A549 (cell line): ENCODE results near the gene PPP2R5B. TPM values are rescaled to one million over a fixed set of nuclear protein-coding genes. Genes with fewer than 3 reads are reported as not detected.

Experiments
- ATAC-seq, 2 experiments: fragments of 200-7000 bp in 1 of 2; fragments of >200 bp in 1 of 2; cut with Nextera tagmentation in 1 of 2; cut with Tn5 transposase in 1 of 2; 3 replicates each; pipeline versions ENCODE4 v1.8.0 to v1.9.1; 2018 to 2020; ENCODE audit warnings: mild to moderate bottlenecking in 1 of 2, moderate library complexity in 1 of 2
- CTCF ChIA-PET: fragments of 300-600 bp; sonication (Branson Sonifier 250); formaldehyde crosslinking; extraction: SDS; loops from one replicate; lab custom pipeline; 2021; ENCODE audit warnings: antibody characterized with exemption, inconsistent platforms; lab: Yijun Ruan, JAX
- POLR2A ChIA-PET: fragments of 350-600 bp; formaldehyde crosslinking; extraction: SDS; loops from one replicate; lab custom pipeline; 2021; ENCODE audit warnings: antibody characterized with exemption, inconsistent platforms; lab: Yijun Ruan, JAX
- DNase-seq, 2 experiments: peaks; one replicate each; pipeline versions ENCODE4 v3.0.0 to v3.0.0-alpha.2; 2011 to 2016; ENCODE audit warnings: low read depth in 1 of 2, low spot score in 1 of 2
- FAIRE-seq: peaks from 2 replicates; lab custom pipeline; 2011; peaks lifted over from hg19 to GRCh38; lab: Jason Lieb, UNC
- H3K27ac ChIP-seq, 2 experiments: fragments of >200 bp; sonication (Bioruptor Twin); formaldehyde crosslinking; 3 replicates each; pipeline ENCODE4 v1.5.1; 2016 to 2017
- H3K4me1 ChIP-seq: fragments of >200 bp; sonication (Bioruptor Twin); formaldehyde crosslinking; 3 replicates; pipeline ENCODE4 v1.6.1; 2016
- H3K4me2 ChIP-seq: fragments of >200 bp; sonication (Bioruptor Twin); formaldehyde crosslinking; 3 replicates; pipeline ENCODE4 v1.6.1; 2016
- H3K4me3 ChIP-seq: fragments of >200 bp; sonication (Bioruptor Twin); formaldehyde crosslinking; 3 replicates; pipeline ENCODE4 v1.5.1; 2016
- H3K9me3 ChIP-seq: fragments of >200 bp; sonication (Bioruptor Twin); formaldehyde crosslinking; 3 replicates; pipeline ENCODE4 v1.6.1; 2016
- CEBPB ChIP-seq, 2 experiments: fragments of >200 bp in 1 of 2; sonication (Bioruptor Twin) in 1 of 2; formaldehyde crosslinking in 1 of 2; IDR thresholded peaks; 2 replicates each; pipeline ENCODE4 v1.6.1; 2012 to 2016
- CHD2 ChIP-seq: fragments of 150-350 bp; IDR thresholded peaks from 2 replicates; pipeline ENCODE4 v1.6.1; 2014; ENCODE audit warnings: low read length; ENCODE audit not compliant: partially characterized antibody
- CHD4 ChIP-seq: fragments of 200-600 bp; sonication (generic); IDR thresholded peaks from 2 replicates; pipeline ENCODE4 v1.6.1; 2016; ENCODE audit warnings: antibody characterized with exemption, mild to moderate bottlenecking, borderline replicate concordance
- EHF ChIP-seq: fragments of 250-450 bp; sonication (Bioruptor Pico); IDR thresholded peaks from 2 replicates; pipeline ENCODE4 v1.5.0; 2020; ENCODE audit warnings: mild to moderate bottlenecking
- EP300 ChIP-seq, 2 experiments: fragments of >200 bp; sonication (Bioruptor Twin); formaldehyde crosslinking; IDR thresholded peaks; 2 replicates in 1 of 2; 3 replicates in 1 of 2; pipeline ENCODE4 v1.6.1; 2016 to 2017
- FOSB ChIP-seq: fragments of 250-450 bp; sonication (Bioruptor Pico); IDR thresholded peaks from 2 replicates; pipeline ENCODE4 v1.5.0; 2020; ENCODE audit warnings: mild to moderate bottlenecking, moderate library complexity
- FOSL2 ChIP-seq, 2 experiments: fragments of 450-650 bp in 1 of 2; fragments of >200 bp in 1 of 2; sonication (Bioruptor Twin) in 1 of 2; formaldehyde crosslinking; IDR thresholded peaks; 2 replicates each; pipeline versions ENCODE4 v1.5.0 to v1.6.1; 2016 to 2020; ENCODE audit warnings: mild to moderate bottlenecking in 1 of 2, moderate library complexity in 1 of 2
- HDAC2 ChIP-seq: fragments of 200-600 bp; sonication (generic); IDR thresholded peaks from 2 replicates; pipeline ENCODE4 v1.6.1; 2016
- HEYL ChIP-seq: fragments of 250-450 bp; sonication (Bioruptor Pico); IDR thresholded peaks from 2 replicates; pipeline ENCODE4 v1.8.0; 2021; ENCODE audit warnings: mild to moderate bottlenecking, moderate library complexity
- HMGXB4 ChIP-seq: fragments of 250-450 bp; sonication (Bioruptor Pico); IDR thresholded peaks from 2 replicates; pipeline ENCODE4 v1.5.0; 2021; ENCODE audit warnings: mild to moderate bottlenecking, moderate library complexity, borderline replicate concordance
- HOXB5 ChIP-seq: fragments of 250-450 bp; sonication (Bioruptor Pico); IDR thresholded peaks from 2 replicates; pipeline ENCODE4 v1.5.0; 2020; ENCODE audit warnings: mild to moderate bottlenecking, moderate library complexity
- JUNB ChIP-seq: fragments of >200 bp; sonication (Bioruptor Twin); formaldehyde crosslinking; IDR thresholded peaks from 2 replicates; pipeline ENCODE4 v1.6.1; 2016
- KDM5A ChIP-seq: fragments of 200-600 bp; sonication (generic); IDR thresholded peaks from 2 replicates; pipeline ENCODE4 v1.6.1; 2016; ENCODE audit warnings: antibody characterized with exemption, mild to moderate bottlenecking
- MAZ ChIP-seq: fragments of 150-350 bp; IDR thresholded peaks from 2 replicates; pipeline ENCODE4 v1.6.1; 2014; ENCODE audit warnings: antibody characterized with exemption, low read depth, low read length, borderline replicate concordance
- POLR2AphosphoS2 ChIP-seq: conservative IDR thresholded peaks from 2 replicates; pipeline ENCODE4 v1.6.1; 2012; ENCODE audit warnings: low read length, improper control_type of control experiment, inconsistent platforms
- RCOR1 ChIP-seq: fragments of 150-350 bp; IDR thresholded peaks from 2 replicates; pipeline ENCODE4 v1.6.1; 2014; ENCODE audit warnings: antibody characterized with exemption, low read length, low read depth
- REST ChIP-seq: fragments of 200-600 bp; sonication (generic); IDR thresholded peaks from 2 replicates; pipeline ENCODE4 v1.6.1; 2016; ENCODE audit warnings: antibody characterized with exemption, mild to moderate bottlenecking, moderate library complexity
- RNF2 ChIP-seq: fragments of 200-600 bp; sonication (generic); IDR thresholded peaks from 2 replicates; pipeline ENCODE4 v1.6.1; 2016; ENCODE audit warnings: low read depth, mild to moderate bottlenecking, antibody characterized with exemption, moderate library complexity, borderline replicate concordance
- TP53 ChIP-seq: fragments of 250-450 bp; sonication (Bioruptor Pico); IDR thresholded peaks from 2 replicates; pipeline ENCODE4 v1.5.0; 2021; ENCODE audit warnings: mild to moderate bottlenecking, moderate library complexity
- USF2 ChIP-seq: fragments of 450-650 bp; IDR thresholded peaks from 2 replicates; pipeline ENCODE4 v1.6.1; 2014; ENCODE audit warnings: antibody characterized with exemption
- ZC3H11A ChIP-seq: fragments of 450-650 bp; IDR thresholded peaks from 2 replicates; pipeline ENCODE4 v1.6.1; 2014; ENCODE audit warnings: antibody characterized with exemption, mild to moderate bottlenecking
- ZFP36 ChIP-seq: fragments of 450-650 bp; IDR thresholded peaks from 2 replicates; pipeline ENCODE4 v1.6.1; 2014; ENCODE audit warnings: borderline replicate concordance; ENCODE audit not compliant: partially characterized antibody
- ZSCAN20 ChIP-seq: fragments of 250-450 bp; sonication (Bioruptor Pico); IDR thresholded peaks from 2 replicates; pipeline ENCODE4 v1.8.0; 2022; ENCODE audit warnings: mild to moderate bottlenecking, moderate library complexity
- WGBS: methylation state at CpG from one replicate; pipeline ENCODE4 v1.1.6; 2017; ENCODE audit errors: missing lambda C conversion rate; 5-methylcytosine and 5-hydroxymethylcytosine counted together
- polyA plus RNA-seq, 4 experiments: library from polyadenylated mRNA; depleted of rRNA in 3 of 4; stranded (reverse); fragments of >200 nt; fragmentation: RNase III in 1 of 4; extraction: RNeasy Plus Mini Kit Qiagen cat#74134 plus additional on column Dnase treatment in 1 of 4; gene quantifications; 2 replicates in 3 of 4; 3 replicates in 1 of 4; pipeline ENCODE4 v1.2.3, GENCODE V29; 2011 to 2017
- TF ChIP-seq, protein P1 (sequence below): fragments of 250-450 bp; sonication (Bioruptor Pico); IDR thresholded peaks from 2 replicates; pipeline ENCODE4 v1.5.0; 2020; ENCODE audit warnings: low read depth, mild to moderate bottlenecking, moderate library complexity
- TF ChIP-seq, protein P2 (sequence below): fragments of >200 bp; sonication (Bioruptor Twin); formaldehyde crosslinking; IDR thresholded peaks from 2 replicates; pipeline ENCODE4 v1.6.1; 2016
- TF ChIP-seq, protein P3 (sequence below): fragments of >200 bp; sonication (Bioruptor Twin); formaldehyde crosslinking; IDR thresholded peaks from 3 replicates; pipeline ENCODE4 v1.6.1; 2016

The PPP2R5B gene
- polyA plus RNA-seq, 2 of the 4 experiments (the other 2 are of a cell fraction), result 5.7 to 6.9 TPM

GRCh38 chr11:64920124-64920523 lies 4.4 kb upstream of the PPP2R5B start:
- FAIRE-seq, result no peak
- TF ChIP-seq REST (no peak), FOSB (CRISPR knock-in tag) (no peak), FOSL2 (IDR thresholded peaks at IDR 0.05) (no peak), FOSL2 (CRISPR knock-in tag; IDR thresholded peaks at IDR 0.05) (no peak), EHF (no peak), ZSCAN20 (CRISPR knock-in tag) (no peak), EP300 (IDR thresholded peaks at IDR 0.05) (no peak), TP53 (no peak), ZC3H11A (no peak), KDM5A (no peak), MAZ (no peak), CHD4 (no peak), JUNB (no peak), HDAC2 (no peak), CEBPB (IDR thresholded peaks at IDR 0.05) (no peak), USF2 (no peak), HEYL (CRISPR knock-in tag) (no peak), POLR2AphosphoS2 (no peak), HOXB5 (CRISPR knock-in tag) (no peak)
- TF ChIP-seq, protein P1, sequence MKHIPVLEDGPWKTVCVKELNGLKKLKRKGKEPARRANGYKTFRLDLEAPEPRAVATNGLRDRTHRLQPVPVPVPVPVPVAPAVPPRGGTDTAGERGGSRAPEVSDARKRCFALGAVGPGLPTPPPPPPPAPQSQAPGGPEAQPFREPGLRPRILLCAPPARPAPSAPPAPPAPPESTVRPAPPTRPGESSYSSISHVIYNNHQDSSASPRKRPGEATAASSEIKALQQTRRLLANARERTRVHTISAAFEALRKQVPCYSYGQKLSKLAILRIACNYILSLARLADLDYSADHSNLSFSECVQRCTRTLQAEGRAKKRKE (CRISPR knock-in tag), result no peak
- TF ChIP-seq, protein P2, sequence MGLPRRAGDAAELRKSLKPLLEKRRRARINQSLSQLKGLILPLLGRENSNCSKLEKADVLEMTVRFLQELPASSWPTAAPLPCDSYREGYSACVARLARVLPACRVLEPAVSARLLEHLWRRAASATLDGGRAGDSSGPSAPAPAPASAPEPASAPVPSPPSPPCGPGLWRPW, result no peak
- H3K4me2 ChIP-seq, result no peak overlapping the region

DNA sequence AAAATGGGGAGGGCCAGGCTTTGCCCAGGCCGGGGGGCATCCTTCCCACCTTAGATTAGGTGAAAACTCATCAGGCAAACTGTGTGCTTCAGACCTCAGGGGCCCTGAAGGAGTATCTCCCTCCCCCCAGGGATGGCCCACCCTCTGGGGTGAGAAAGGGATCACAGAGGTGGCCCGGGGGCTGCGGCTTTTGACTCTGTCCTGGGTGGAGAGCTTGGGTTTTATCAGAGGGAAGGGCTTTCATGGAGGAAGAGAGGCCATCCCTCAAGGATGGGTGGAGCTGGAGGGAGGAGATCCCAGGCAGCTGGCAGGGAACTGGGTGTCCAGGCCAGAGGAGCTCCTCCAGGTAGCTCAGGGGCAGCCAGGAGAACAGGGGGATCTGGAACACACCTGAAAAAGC lies 3.1 kb upstream of the PPP2R5B start:
- CTCF ChIA-PET, result interaction anchor here (0.8 to 14.9 kb wide), 3 partner anchors 10 to 77 kb away, joined by 3 to 132 read pairs (median 4); partner anchors contain the start of gene CDC42BPG
- H3K4me2 ChIP-seq, result no peak overlapping the region
- H3K4me1 ChIP-seq, result peaks cover 23% of the 10 kb centered on the region
- no peak overlapping the region for H3K27ac ChIP-seq
- no peak overlapping the region for H3K4me3 ChIP-seq
- FAIRE-seq (no peak), ATAC-seq (no peak), DNase-seq (no peak)
- POLR2A ChIA-PET, result no interaction called here
- no peaks in the 10 kb centered on the region for H3K9me3 ChIP-seq
- 76% methylated on average over 2 of the region's 3 CpGs for WGBS
- TF ChIP-seq, protein P3, sequence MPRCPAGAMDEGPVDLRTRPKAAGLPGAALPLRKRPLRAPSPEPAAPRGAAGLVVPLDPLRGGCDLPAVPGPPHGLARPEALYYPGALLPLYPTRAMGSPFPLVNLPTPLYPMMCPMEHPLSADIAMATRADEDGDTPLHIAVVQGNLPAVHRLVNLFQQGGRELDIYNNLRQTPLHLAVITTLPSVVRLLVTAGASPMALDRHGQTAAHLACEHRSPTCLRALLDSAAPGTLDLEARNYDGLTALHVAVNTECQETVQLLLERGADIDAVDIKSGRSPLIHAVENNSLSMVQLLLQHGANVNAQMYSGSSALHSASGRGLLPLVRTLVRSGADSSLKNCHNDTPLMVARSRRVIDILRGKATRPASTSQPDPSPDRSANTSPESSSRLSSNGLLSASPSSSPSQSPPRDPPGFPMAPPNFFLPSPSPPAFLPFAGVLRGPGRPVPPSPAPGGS, result no peak
- TF ChIP-seq CHD2, result no peak
- no peak for TF ChIP-seq REST
- TF ChIP-seq ZFP36, result no peak
- TF ChIP-seq RCOR1, result no peak
- TF ChIP-seq RNF2, result no peak
- TF ChIP-seq HMGXB4, result no peak

More at GRCh38 chr11:64920124-64920523, 4.4 kb upstream of the PPP2R5B start:
- CTCF ChIA-PET, result interaction anchor here (1.2 to 14.9 kb wide), 4 partner anchors 20 to 94 kb away, joined by 3 to 132 read pairs (median 6); partner anchors contain the start of gene ARL2
- POLR2A ChIA-PET, result no interaction called here
- ATAC-seq (no peak), DNase-seq (no peak)
- Histone ChIP-seq H3K4me3 (no peak overlapping the region), H3K27ac (no peak overlapping the region), H3K4me1 (peaks cover 22% of the 10 kb centered on the region), H3K9me3 (no peaks in the 10 kb centered on the region)
- 69% methylated on average over 2 of the region's 2 CpGs for WGBS
